ENCODE data around the gene ZNF608.

The ZNF608 gene

DNA sequence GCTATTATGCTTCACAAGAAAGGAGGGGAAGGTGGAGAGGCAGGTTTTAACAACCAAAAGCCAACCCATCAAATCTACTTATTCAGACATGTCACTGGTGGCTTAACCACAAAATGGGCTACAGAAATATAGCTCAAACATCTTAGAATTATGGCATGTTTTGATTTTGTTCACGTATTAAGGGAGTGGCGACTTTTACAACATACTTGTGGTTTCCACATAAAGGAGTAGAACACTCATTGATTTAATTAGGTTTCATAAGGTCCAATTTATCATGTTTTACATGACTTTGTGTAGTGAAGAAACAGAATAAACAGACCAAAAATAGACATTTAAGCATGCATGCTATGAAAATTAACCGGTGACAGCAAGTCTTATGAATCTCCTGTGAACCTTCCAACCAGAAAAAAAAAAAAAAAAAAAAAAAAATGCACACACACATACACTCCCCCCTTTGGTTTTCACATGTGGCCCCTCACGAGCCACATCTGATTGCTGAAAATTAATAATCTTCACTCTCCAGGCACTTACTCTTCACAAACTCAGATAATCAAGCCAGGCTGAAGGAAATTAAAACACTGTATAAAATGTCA is 5.4 kb downstream of the ZNF608 start:
- no peak for DNase-seq (ENCODE audit: low read depth)
- no peak overlapping the region for H3K4me3 ChIP-seq (ENCODE audit: low read depth, low read length)

DNA sequence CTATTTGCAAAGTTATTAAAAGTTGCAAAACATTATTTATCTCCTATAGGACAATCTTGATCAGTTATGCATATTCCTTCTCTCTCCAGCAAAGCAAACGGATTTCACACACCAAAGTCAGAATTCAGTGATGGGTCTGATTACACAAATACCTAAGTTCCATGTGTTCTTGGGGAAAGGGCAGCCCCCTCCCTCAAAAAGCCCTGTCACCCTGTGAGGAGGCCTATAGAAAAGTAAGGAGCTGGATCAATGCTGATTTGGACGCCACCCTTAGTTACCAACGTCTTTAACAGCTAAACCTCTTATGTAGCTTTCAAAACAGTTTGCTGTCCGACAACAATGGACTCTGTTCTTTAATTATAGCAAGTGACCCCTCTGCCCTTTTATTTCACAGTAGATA is 6.4 kb downstream of the ZNF608 start:
- H3K4me3 ChIP-seq (ENCODE audit: low read depth, low read length) = no peak overlapping the region
- DNase-seq (ENCODE audit: low read depth) = no peak

DNA sequence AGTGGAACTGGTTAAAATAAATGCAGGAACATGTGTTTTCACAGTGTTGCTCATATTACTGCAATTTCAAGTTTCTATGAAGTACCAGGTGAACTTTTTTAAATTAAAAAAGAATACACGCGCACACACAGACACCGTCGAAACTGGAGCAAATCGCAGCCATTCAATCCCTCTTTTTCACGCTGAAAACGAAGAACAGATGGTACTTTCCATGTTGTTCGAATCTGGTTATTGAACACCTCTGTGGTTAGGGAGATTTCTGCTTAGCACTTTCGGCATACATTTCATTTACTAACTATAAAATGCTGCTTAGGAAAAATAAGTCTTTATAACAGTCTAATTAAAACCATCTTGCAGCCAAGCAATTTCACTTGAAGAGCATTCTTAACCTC is 6.8 kb downstream of the ZNF608 start:
- no peak for DNase-seq (ENCODE audit: low read depth)
- no peak overlapping the region for H3K4me3 ChIP-seq (ENCODE audit: low read depth, low read length)

DNA sequence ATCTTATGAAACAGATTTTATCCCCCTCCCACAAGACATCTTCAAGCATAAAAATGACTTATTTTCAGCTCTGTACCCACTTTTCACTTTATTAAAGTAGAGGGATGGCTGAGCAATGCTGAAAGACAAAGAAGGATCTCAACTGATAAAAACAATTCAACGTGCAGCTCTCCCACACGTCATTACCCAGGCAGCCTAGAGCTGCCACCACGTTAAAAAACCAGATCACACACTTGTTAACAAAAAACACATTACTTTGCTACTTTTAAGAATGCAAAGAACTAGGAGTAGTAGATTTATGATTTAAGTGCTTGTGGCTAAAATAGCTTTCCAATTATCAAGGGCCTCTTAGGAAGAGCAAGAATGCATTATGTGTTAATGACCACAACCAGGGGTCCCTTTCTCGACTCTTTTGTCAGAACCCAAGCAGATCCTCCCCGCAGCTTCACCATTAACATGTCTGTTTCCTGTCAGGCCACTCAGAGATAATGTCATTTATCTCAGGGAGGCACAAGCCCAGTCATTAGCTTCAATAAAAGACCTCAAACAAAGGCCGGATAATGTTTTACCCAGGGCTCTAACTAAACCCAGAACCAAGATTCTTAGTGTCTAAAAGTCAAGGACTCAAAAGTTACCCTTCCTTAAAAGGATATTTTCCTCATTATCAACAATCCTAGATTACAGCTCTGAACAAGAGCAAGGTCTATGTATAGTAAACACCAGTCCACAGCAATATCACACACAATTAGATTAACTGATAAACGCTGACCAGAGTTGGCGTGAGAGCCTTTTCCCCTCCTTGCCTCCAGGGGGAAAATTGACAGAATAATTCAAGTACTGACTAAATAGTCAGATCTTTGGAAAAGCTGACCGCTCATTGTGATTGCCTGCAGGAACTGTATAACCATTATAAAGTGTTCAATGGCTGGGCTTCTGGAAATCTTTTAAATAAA is 7.5 kb downstream of the ZNF608 start:
- no peak overlapping the region for H3K4me3 ChIP-seq (ENCODE audit: low read depth, low read length)
- no peak for DNase-seq (ENCODE audit: low read depth)

DNA sequence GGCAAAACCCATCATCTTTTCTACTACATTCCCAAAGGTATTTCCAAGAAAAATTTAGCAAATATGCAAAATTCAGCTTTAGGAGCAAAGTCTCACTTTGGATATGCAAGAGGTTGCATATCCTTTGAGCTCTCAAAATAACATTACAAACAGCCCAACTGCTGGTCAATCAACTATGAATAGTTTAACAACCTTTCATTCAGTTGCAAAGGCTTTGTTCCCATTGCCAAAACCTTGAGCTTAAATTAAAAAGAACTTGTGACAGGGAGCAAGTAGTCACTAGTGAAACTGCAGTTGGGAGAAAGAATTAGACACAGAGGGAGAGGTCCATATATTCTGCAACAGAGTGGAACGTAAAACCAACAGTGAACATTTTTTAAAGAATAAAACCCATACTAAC is 8.8 kb downstream of the ZNF608 start:
- no peak overlapping the region for H3K4me3 ChIP-seq (ENCODE audit: low read depth, low read length)
- no peak for DNase-seq (ENCODE audit: low read depth)

DNA sequence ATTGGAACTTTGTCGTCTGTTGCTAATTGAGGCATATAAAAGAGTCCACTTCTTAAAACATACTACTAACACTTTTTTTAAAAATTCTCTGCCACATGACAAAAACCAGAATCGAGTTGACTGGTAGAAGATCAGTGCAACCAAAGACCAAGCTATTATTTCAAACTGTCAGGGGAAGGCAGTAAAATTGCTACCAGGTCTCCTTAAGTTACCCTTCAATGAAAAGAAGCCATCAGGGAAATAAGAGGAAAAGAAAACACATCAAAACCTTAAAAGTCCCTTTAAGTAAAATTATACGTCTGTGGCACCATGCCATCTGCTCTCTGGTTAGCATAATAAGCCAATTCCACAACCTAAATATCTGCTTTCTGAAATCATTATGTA is 9.6 kb downstream of the ZNF608 start:
- no peak overlapping the region for H3K4me3 ChIP-seq (ENCODE audit: low read depth, low read length)
- no peak for DNase-seq (ENCODE audit: low read depth)

DNA sequence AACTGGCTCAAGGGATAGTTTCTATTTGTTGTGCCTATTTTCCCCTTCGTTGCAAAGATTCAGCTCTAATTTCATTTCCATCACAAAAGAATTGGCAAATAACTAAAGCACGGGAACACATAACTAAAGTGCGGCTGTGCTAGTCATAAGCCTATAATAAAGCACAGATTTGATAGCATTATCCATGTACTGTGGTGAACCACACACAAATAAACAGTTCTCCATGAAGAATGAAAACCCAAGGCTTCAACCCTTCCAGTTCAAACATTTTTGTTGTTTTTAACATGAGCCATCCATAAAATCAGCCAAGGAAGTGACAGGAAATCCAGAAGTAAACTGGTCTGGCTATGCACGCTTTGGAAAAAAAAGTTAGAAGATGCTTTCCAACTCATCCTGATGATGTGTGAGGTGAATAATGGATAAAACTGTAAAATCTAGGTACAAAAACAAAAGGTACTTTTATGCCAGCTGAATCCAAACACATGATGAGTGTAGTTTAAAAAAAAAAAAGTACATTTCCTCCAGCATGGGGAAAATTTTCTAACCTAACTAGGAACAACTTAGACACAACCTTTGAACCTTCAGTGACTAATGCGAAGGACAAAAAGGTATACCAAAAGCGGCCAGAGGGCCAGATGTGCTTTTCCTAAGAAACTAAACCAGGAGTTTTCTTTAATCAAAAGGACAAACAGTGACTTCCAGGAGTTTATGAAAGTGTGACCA is 10.2 kb downstream of the ZNF608 start:
- peak; percentile 75 for DNase-seq (ENCODE audit: low read depth)
- peak overlapping the region; percentile 24 for H3K4me3 ChIP-seq (ENCODE audit: low read depth, low read length)

DNA sequence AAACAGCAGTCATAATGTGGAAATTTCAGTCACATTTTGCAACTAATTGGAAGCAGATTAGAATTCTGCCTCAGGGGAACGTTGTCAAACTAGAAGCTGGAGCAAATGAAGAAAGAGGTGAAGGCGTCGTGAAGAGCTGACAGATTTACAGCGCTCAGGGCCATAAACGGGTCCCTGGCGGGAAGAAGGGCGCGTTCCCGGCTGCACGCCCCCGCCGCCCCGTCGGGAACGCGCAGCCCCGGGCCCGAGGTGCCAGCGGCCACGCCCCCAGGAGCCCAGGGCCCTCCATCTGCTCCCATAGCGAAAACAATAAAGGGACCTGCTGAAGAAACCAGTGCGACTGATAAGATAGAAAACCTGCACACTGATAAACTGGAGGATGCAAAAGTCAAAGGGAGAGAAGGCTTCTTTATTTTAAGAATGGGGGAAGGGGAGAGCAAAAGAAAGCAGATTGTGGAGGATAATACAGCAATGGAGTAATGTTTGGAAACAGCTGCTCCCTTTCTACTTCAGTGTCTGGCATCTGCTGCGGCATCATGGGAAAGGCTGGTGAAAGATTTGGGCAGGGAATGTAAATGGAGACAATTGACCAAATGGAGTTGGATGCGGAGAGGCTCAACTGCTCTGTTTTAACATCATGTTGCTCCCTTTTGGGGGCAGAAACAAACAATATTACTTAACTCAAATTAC is 11.1 kb downstream of the ZNF608 start:
- peak overlapping the region; percentile 24 for H3K4me3 ChIP-seq (ENCODE audit: low read depth, low read length)
- no peak for DNase-seq (ENCODE audit: low read depth)

DNA sequence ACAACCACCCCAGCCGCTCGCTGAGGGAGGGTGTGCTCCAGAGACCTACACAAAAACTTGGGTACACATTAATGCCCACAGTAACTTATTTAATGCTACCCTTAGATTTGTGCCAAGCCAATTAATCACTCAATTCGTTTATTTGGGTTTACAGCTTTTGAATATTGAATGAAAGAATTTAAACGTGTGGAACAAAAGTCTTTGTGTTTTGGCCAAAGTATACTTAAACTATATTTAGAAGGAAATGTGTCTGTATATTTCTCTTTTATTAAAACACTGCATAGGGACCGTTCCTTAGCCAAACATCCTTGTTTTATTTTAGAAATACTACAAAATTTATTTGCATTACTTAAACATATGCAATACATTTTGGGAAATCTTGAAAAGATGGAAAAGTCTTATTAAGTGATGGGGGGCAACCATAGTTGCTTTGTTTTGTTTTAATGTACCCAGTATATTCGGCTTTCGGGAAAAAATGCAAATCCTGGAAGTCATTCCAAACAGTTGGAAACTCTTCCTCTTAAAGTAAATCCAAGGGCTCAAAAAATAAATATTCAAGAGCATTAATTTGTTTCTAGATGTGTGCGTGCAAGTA is 11.8 kb downstream of the ZNF608 start:
- DNase-seq (ENCODE audit: low read depth) = no peak
- H3K4me3 ChIP-seq (ENCODE audit: low read depth, low read length) = peak overlapping the region; percentile 24

DNA sequence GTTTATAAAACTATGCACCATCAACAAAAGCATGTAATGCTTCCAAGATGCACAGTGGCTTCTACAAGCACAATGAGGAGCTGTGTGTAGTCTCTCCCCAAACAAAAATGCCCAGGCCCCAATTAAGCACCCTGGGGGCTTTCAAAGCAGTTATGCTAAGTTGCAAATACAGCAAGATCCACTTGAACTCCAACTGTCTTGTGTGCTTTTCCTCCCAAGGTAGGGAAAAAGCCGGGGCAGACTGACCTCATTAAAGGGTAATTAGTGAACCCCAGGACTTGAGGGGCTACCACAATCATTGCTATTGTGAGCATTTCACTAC is 13.1 kb downstream of the ZNF608 start:
- H3K4me3 ChIP-seq (ENCODE audit: low read depth, low read length) = no peak overlapping the region
- DNase-seq (ENCODE audit: low read depth) = no peak

DNA sequence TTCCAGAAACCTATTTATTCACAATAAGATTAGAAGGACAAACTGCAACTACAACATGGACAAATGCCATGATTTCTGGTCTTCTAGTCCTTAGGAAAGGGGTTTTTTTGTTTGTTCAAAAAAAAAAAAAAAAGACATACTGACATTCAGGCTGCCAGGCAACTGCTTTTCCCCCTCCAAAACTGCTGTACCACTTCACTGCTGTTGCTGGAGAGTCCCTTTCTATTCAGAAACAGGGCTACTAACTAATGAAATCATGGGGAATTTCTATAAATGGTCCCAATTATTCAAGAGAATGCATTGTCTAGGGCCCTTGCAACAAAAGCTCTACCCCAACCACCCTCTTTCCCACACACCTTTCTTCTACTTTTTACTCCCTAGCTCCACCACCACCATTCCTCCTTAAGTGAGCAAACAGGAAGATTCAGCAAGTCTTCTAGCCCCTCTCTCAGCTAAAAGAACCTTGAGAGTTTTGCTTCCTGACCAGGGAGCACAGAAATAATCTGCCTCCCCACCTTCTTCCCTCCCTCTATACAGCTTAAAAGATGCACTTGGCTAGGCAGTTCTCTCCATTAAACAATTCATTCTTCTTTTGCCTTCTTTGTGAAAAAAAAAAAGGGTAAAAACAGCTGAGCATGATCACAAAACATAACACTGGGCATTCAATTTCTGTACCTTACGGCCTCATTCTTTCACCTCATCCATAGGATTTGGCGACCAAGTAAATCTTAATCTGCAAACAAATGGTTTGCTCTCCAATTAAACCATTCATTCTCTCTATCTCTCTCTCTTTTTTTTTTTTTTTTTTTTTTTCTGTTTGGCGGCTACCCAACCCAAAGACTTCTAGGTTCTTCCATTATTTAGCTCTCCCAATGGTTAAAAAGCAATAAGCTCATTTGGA is 13.8 kb downstream of the ZNF608 start:
- no peak overlapping the region for H3K4me3 ChIP-seq (ENCODE audit: low read depth, low read length)
- DNase-seq (ENCODE audit: low read depth) = no peak

DNA sequence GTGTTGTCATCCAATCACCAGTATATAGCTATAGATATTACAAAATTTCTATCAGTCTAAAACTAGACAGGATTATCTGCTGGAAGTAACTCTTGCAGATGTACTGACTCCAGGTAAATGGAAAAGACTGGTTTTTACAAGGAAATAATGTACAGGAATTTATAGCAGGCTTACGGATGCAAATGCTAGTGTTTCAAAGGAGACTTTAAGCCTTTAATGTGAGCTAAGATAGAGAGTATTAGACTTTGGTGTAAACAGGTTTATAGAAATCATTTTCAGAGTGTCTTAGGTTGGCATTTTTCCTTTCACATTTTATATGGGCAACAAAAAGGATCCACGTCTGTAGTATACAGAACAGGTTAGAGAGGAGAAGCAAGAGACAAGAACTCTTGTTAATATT is 16.1 kb downstream of the ZNF608 start:
- DNase-seq (ENCODE audit: low read depth) = no peak
- H3K4me3 ChIP-seq (ENCODE audit: low read depth, low read length) = no peak overlapping the region

DNA sequence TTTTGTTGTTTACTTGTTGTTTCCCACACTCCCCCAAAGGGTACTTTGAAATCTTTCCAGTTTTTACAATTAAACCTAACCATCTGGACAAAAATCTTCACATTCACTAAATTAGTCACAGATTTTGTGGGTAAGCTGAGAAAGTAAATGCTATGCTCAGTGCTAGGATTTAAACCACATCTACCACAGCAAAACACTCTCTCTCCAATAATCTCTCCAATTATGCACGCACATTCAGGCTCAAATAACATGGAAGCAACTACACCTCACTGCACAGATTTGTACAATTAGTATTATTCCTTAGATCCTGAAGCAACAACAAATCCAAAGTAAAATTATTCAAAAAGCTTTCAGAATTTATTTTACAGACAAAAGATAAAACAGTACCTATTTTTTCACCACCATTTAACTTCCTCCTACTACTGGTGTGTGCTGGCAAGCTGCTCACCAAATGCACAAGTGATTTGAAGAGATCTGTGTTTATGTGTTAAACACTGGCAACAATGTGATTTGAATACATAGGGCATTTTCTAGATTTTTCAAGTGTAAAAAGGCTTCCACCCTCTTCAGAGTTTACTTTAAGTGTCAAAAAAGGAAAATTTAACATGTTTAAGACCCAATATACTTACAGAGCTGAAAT is 16.6 kb downstream of the ZNF608 start:
- H3K4me3 ChIP-seq (ENCODE audit: low read depth, low read length) = no peak overlapping the region
- DNase-seq (ENCODE audit: low read depth) = no peak

DNA sequence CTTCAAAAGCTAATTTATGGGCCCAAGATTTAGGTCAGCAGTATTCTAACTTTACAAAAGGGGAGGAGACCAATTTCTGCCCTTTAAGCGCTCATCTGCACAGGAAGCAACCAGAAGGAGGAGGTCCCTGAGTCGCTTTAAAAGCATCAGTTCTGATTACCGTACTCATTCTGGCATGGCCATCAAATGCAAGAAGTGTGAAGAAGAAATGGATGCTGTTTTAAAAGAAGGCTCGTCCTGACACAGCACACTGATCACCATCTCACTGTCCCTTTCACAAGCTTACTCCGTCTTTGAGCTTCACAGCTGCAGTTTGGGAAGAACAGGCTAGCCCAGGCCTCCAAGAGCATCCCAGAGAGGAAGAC is 17.5 kb downstream of the ZNF608 start:
- no peak overlapping the region for H3K4me3 ChIP-seq (ENCODE audit: low read depth, low read length)
- DNase-seq (ENCODE audit: low read depth) = no peak

DNA sequence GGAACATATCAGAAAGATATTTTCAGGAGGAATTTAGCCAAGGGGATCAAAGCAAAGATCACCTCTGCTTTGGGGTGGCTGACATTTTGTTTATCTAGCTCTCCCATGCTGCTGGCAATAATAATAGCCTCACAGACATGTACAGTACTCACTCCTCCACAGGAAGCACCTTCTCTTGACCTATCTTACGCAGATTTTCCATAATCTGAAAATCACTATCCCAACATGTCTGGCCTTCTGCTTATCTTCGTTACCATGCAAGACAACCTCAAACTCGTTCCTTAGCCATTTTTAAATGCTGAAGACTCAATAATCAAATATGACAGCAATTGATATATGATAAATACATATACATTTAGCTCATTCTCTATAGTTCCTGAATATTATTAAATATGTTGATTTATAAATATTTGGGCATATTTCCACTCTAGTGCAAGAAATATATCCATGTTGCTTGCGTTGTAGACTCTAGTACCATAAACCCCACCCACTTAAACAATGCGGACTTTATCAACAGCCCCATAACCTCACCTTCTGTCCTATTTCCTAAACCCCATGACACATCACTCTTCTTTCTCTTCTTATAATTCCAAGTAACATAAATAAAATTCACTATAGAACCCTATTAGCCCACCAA is 18.0 kb downstream of the ZNF608 start:
- no peak overlapping the region for H3K4me3 ChIP-seq (ENCODE audit: low read depth, low read length)
- no peak for DNase-seq (ENCODE audit: low read depth)

DNA sequence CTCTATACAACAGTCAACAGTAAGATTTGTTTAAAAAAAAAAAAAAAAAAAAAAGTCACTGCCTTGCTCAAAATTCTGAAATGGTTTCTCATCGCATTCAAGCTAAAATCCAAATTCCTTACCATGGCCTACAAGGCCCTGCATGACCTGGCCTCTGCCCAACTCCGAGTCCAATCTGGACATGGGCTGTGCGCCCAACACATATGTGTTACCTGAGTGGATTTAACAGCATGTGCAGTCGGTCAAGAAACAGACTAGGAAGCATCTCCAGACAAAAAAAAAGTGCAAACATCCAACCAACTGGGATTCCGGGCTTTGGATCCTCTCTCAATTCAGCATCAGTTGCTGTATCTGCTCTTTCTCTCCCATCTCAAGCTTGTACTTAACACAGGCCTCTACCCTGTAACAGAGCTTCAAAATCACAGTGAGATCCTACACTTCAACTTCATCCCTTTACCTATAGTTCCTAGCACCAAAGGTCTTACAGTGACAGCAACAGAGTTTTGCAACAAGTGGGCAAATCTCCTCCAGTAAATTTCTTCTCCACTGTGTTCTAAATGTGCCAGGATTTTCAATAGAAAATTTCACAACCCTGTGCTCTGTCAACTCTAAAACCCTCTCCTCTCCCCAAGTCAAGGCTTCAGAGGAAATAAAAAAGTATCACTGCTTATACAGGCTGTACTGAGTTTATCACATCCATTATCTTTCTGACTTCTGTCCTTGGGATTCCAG is 19.6 kb downstream of the ZNF608 start:
- no peak overlapping the region for H3K4me3 ChIP-seq (ENCODE audit: low read depth, low read length)
- no peak for DNase-seq (ENCODE audit: low read depth)

DNA sequence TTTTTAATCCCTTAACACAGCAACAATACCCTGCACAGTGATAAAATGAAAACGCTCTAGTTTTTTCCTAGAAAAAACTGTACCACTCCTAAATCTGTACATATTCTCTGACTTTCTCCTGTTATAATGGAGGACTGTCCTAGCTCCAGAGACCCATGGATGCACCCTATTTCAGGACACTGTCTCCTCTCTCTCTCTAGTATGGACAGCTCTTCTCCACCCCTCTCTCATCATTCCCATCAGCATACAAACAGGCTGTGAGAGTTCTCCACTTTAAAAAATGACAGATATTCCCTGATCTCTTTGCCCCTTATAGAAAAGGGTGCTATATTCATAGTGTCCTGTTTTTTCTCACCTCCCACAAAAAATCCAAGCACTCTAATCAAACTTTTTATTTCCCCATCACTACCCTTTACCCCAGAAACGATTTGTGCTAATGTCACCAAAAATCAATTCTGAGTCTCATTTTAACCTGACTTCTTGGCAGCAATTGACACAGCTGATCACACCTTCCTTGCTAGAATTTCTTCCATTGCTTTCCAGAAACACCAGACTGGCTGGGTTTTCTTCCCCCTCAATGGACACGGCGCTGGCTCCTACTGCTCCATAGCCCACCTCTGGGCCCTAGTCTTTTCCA is 20.7 kb downstream of the ZNF608 start:
- no peak for DNase-seq (ENCODE audit: low read depth)
- H3K4me3 ChIP-seq (ENCODE audit: low read depth, low read length) = no peak overlapping the region
